ENCODE results near the gene PALMD.

Gene PALMD

DNA sequence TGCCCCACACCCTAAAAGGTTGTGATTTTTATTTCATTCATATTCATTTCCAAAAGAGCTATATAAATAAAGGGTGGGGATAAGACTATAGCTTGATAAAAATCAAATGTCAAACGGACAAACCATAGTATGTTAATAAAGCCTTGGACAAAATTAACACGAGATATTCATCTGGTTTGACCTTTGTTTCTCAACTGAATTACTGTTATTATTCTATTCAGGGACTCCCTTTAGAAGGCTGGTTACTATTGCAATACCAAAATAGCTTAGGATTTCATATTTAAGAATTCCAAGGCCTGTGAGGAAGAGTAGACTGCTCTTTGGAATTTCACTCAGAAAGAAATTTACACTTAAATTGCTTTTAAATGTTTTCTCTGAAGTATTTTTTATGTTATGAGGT lies 10.2 kb upstream of the PALMD start:
- no peak for DNase-seq (ENCODE audit: low spot score)

GRCh38 chr1:99636647-99637175 lies 9.2 kb upstream of the PALMD start:
- DNase-seq (ENCODE audit: low spot score) = no peak

GRCh38 chr1:99638853-99639252 lies 7.1 kb upstream of the PALMD start:
- DNase-seq (ENCODE audit: low spot score) = no peak

DNA sequence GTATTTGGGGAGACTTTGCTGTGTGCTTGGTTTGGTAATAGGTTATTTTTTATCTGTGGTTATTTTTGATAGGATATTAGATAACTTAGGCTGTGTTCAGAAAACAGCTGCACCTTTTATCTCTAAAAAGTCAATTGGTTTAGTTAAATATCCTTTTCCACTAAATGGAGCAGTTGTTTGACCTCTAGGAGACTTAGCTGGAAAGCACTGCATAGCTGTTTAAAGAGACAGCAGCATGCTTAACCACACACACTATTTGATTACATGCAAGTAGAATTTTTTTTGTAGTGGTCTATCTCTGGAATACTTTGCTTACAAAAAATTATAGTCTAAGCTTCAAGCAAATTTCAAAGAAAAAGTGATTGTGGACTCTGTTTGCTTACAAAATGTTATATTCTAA lies 6.5 kb upstream of the PALMD start:
- DNase-seq (ENCODE audit: low spot score) = no peak

DNA sequence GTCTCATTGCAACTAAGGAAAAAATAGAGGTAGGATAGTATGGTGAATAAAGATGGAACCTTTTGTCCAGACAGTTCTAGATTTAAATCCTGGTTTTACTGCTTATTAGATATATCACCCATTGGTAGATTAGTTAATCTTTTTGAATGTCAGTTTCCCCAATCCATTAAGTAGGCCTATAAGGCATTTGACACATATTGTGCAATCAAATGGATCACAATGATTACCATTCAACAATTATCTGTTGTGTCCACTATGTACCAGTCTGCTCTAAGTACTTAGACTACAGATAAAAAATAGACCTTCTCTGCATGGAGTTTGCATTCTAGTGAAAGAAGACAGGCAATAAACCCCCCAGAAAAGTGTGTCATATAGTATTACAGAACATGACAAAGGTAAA lies 6.0 kb upstream of the PALMD start:
- DNase-seq (ENCODE audit: low spot score) = no peak

DNA sequence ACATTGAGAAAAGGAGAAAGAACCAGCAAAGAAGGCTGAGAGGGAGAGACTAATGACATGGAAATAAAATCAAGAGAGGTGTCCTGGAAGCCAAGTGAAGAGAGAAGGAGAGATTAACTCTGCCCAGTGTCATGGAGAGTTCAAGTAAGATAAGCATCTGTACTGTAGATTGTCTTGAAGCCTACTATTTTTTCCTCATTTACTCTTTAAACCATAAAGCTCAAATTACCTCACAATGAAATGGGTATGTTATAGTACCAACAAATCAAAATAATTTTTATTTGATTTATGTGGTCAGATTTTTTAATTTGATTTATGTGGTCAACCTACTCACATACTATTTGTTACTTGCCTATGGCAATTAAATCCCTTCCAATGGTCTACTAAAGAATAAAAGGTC lies 5.2 kb upstream of the PALMD start:
- no peak for DNase-seq (ENCODE audit: low spot score)

DNA sequence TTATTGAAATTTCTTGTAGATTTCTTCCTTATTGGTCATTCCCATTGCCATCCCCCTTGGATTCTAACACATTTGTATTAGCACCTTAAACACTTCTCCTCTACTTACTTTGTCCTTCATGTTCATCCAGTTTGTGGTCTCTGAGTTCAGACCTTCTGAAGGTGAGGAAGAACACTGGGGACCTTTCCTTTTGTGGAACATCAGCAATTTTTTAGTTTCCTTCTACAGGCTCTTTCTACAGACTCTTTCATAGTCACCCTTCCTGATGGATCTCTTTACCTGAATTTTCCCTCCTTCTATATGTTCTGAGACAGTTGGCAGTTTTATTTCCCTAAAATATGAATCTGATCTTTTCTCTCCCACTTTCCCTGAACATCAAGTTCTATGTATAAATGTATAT lies 4.4 kb upstream of the PALMD start:
- DNase-seq (ENCODE audit: low spot score) = no peak

DNA sequence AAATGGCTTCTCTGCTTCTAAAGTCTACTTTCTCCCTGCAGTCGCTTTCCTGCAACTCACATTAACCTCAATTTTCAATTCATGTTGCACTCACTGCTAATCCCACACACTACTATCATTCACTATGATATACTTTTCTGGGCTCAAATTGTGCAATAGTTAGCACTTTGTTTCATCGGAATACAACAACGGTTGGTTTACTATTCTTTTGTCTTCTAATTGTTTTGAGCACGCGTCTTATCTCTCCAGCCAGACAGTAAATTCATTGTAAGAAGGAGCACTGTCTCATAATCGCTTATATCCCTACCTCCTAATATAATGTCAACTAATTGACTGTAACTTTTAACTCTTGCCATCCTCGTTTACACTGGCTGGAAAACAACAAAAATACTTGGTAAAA lies 3.9 kb upstream of the PALMD start:
- no peak for DNase-seq (ENCODE audit: low spot score)

DNA sequence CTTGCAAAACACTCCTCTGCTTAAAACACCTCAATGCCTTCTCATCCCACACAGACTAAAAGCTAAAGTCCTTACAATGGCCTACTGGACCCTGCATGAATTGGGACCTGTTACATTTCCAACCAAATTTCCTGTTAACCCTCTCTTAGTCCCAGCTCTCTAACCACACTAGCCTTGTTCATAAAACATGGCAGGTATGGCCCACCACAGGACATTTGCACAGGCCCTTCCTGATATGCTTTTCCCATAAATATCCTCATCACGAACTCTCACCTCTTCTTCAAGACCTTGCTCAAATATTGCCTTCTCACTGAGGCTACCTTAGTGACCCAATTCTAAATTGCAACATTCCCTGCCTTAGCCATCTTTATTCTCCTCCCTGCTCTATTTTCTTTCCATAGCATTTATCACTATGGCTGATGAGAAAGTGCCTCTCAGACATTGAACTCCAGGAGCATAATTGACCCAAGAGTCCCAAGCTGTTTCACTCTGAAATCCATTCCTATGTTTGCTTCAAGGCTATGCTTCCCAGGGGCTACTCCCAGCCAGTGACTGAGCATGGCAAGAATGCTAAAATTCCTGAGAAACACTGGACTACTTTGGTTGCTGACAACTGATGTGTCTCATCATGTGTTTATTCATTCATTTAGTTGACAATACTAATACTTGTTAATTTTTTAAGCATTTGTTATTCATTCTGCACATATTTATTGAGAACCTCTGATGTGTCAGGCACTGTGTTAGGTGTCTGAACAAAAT lies 2.7 kb upstream of the PALMD start:
- DNase-seq (ENCODE audit: low spot score) = no peak

GRCh38 chr1:99644279-99645004 lies 1.5 kb upstream of the PALMD start:
- DNase-seq (ENCODE audit: low spot score) = no peak

- DNase-seq (ENCODE audit: low spot score) = no peak
Observed at GRCh38 chr1:99645203-99645602, 710 bp upstream of the PALMD start.

GRCh38 chr1:99646868-99647267 lies 955 bp downstream of the PALMD start:
- DNase-seq (ENCODE audit: low spot score) = no peak

- DNase-seq (ENCODE audit: low spot score) = no peak
Observed at GRCh38 chr1:99647490-99647889, 1.6 kb downstream of the PALMD start.

GRCh38 chr1:99648107-99648506 lies 2.2 kb downstream of the PALMD start:
- DNase-seq (ENCODE audit: low spot score) = no peak

DNA sequence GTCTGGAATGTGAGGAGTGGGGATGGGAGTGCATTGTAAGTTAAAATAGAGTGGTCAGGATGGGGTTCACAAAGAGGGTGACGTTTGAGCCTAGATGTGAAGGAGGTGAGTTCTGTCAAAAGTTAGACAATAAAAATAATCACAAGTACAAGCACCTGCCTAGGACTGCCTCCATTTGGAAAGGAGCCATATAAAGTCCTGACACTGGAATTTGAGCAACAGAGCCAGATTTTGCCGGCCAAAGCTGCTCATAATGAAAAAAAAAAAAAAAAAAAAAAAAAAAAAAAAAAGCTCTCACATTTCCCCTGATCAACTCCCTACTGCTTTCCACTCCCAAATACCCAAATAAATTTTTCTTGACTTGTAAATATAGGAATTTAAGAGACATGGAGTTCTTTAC lies 4.1 kb downstream of the PALMD start:
- DNase-seq (ENCODE audit: low spot score) = no peak

DNA sequence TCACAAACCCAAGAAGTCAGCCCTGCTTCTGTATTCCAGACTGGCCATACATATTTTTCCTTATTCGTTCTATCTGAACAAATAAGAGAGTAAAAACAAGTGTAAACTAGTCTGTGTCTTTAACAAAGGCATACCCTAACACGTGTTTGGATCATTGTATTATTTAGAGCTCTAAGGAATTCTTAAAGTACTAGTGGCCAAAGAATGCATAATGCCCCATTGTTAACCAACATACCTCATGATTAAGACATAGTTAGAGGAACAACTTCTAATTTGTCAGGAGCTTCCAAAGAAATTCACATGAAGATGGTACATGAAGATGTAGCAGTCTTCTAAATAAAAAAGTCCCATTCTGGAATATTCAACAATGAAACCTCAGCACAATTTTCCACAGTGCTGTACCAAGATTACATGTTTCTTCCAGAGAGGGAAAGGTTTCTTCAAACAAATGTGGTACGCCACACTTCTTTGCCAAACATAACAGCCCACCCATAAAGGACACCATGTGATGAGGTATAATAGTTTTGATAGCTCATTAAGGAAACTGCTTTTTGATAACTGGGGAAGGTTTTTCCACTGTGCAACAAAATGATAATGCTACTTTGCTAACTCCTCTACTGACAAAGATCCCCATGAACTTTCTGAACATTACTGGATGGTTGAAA lies 5.0 kb downstream of the PALMD start:
- DNase-seq (ENCODE audit: low spot score) = no peak

GRCh38 chr1:99652881-99653281 lies 7.0 kb downstream of the PALMD start:
- no peak for DNase-seq (ENCODE audit: low spot score)

DNA sequence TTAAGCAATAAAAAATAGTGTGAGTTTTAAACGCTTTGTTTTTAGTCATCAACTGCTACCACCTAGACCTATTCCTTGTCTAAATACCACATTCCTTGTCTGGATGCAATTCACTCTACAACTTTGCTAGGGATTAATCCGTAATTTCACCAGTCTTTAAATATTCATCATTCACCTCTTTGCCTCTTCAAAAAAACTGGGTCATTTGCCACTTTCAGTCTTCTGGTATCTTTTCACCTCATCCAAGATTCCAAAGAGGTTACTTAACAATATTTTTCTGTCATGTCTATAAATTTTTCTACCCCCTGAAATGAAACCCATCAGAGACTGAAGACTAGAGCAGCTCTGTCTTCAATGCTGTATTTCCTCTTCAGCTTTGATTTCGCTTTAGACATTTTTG lies 9.5 kb downstream of the PALMD start:
- DNase-seq (ENCODE audit: low spot score) = no peak

- no peak for DNase-seq (ENCODE audit: low spot score)
Observed at GRCh38 chr1:99656701-99657100, 10.8 kb downstream of the PALMD start.

DNA sequence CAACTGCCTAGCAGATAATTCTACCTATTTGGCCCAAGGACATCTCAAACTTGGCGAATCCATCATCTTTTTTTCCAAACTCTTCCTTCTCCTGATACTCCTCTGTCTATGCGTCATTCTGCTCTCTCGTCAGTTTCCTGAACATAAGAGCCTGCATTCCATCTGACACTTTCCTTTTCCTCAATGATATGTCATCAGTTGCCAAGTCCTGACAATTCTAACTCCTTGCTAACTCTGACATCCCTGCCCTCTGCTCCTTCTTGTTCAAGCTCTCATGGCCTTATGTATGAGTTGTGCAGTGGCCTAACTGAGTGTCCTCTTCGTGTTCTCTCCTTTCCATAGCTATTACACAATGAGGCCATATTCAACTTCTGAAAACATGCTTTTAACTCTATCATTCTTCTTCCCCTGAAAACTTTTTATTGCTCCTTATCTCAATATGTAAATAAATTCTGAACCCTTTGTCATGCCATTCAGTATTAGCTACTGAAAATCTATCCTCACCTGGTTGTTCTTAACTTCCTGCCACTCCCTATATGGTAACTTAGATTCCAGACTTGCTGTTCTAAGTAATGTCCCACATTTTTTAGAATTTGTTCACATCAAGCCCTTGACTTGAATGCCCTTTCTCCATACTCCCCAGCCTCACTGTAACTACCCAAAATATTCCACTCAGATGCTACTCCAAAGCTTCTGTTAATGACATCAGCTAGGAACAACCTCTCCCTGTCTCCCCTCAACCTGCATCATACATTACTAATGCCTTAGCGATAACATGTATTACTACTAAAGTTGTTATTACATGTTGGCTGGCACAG lies 11.5 kb downstream of the PALMD start:
- DNase-seq (ENCODE audit: low spot score) = no peak

DNA sequence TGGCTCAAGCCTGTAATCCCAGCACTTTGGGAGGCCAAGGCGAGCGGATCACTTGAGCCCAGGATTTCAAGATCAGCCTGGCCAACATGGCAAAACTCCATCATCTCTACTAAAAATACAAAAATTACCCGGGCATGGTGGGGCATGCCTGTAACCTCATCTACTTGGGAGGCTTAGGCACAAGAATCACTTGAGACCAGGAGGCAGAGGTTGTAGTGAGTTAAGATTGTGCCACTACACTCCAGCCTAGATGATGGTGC lies 12.0 kb downstream of the PALMD start:
- DNase-seq (ENCODE audit: low spot score) = no peak

GRCh38 chr1:99659755-99660210 lies 13.9 kb downstream of the PALMD start:
- no peak for DNase-seq (ENCODE audit: low spot score)

Measured in NAMALWA (cell line).